CD4-positive, alpha-beta T cell (primary cell): Measurements from ENCODE around the gene GAS6. TPM values are rescaled to one million over a fixed set of nuclear protein-coding genes. Genes with fewer than 3 reads are reported as not detected.

Source experiments
- ATAC-seq: fragments of 200-7000 bp; cut with Tn5 transposase; one replicate; pipeline ENCODE4 v1.10.0; 2022; ENCODE audit warnings: mild to moderate bottlenecking; ENCODE audit not compliant: poor library complexity
- CTCF ChIA-PET: fragments of 350-600 bp; sonication (Branson Sonifier 250); formaldehyde crosslinking; loops from one replicate; lab custom pipeline; 2021; ENCODE audit warnings: antibody characterized with exemption, inconsistent platforms; lab: Charles Lee
- POLR2A ChIA-PET: fragments of 350-600 bp; sonication (Branson Sonifier 250); formaldehyde crosslinking; loops from one replicate; lab custom pipeline; 2021; ENCODE audit warnings: antibody characterized with exemption, inconsistent platforms; lab: Charles Lee
- DNase-seq, 14 experiments: peaks; one replicate each; pipeline ENCODE4 v3.0.0-alpha.2; 2013 to 2020; ENCODE audit warnings: mixed read lengths in 2 of 14
- H3K27ac ChIP-seq, 2 donors: one replicate each; pipeline versions ENCODE4 v1.5.1 to v1.7.0; 2013; ENCODE audit warnings: low read length in 2 of 2, low read depth in 1 of 2, mild to moderate bottlenecking in 1 of 2
- H3K27me3 ChIP-seq, 2 experiments: 1 replicate in 1 of 2; 2 replicates in 1 of 2; pipeline versions ENCODE4 v1.6.1 to v1.7.0; 2013; ENCODE audit warnings: low read length in 2 of 2, control low read depth in 1 of 2, mild to moderate bottlenecking in 1 of 2, moderate library complexity in 1 of 2; ENCODE audit not compliant: insufficient read depth in 2 of 2, control insufficient read depth in 1 of 2
- H3K36me3 ChIP-seq: one replicate; pipeline ENCODE4 v1.6.1; 2013; ENCODE audit warnings: low read length, control low read depth; ENCODE audit not compliant: insufficient read depth
- H3K4me1 ChIP-seq: one replicate; pipeline ENCODE4 v1.6.1; 2013; ENCODE audit warnings: low read length, control low read depth; ENCODE audit not compliant: insufficient read depth
- H3K4me3 ChIP-seq: one replicate; pipeline ENCODE4 v1.5.1; 2013; ENCODE audit warnings: mild to moderate bottlenecking, low read length, moderate library complexity
- H3K9me3 ChIP-seq, 2 experiments: 1 replicate in 1 of 2; 2 replicates in 1 of 2; pipeline versions ENCODE4 v1.6.1 to v1.7.0; 2013; ENCODE audit warnings: low read length in 2 of 2, mild to moderate bottlenecking in 2 of 2, control low read depth in 1 of 2, moderate library complexity in 1 of 2; ENCODE audit not compliant: control insufficient read depth in 1 of 2, insufficient read depth in 1 of 2
- H3K27ac Mint-ChIP-seq: one replicate; pipeline ENCODE4 v1.8.0; 2020; ENCODE audit warnings: mixed read lengths
- H3K27me3 Mint-ChIP-seq: one replicate; pipeline ENCODE4 v1.8.0; 2021; ENCODE audit warnings: mixed read lengths
- H3K36me3 Mint-ChIP-seq: one replicate; pipeline ENCODE4 v1.8.0; 2021; ENCODE audit warnings: low read depth, mixed read lengths
- H3K4me1 Mint-ChIP-seq: one replicate; pipeline ENCODE4 v1.8.0; 2021; ENCODE audit warnings: low read depth, mixed read lengths
- H3K4me3 Mint-ChIP-seq: one replicate; pipeline ENCODE4 v1.8.0; 2020; ENCODE audit warnings: mild to moderate bottlenecking, mixed read lengths
- H3K9me3 Mint-ChIP-seq: one replicate; pipeline ENCODE4 v1.8.0; 2020; ENCODE audit warnings: mixed read lengths
- CTCF ChIP-seq: fragments of 200-600 bp; IDR thresholded peaks from one replicate; pipeline ENCODE4 v1.8.0; 2022; ENCODE audit warnings: antibody characterized with exemption, mild to moderate bottlenecking
- intact Hi-C, 2 experiments: fragments of 100-400 bp; cut with DNase I in 1 of 2; cut with micrococcal nuclease in 1 of 2; formaldehyde crosslinking; loops; one replicate each; pipeline versions ENCODE4 v1.15.1 to v1.9.0; 2023 to 2025; cut with DNase I, micrococcal nuclease
- total RNA-seq, 174 experiments: library from RNA in 2 of 174; stranded (reverse) in 2 of 174; gene quantifications; one replicate each; pipeline ENCODE4 v1.2.3 and lab custom pipeline; 2021 to 2026

Gene GAS6
- total RNA-seq, 2 experiments from 2014 or later: 0.52 to 1.0 TPM

- no peaks in the 10 kb centered on the region for H3K27me3 ChIP-seq
- intact Hi-C loops: no loop called here
- H3K9me3 ChIP-seq: peaks cover 0 to 12% of the 10 kb centered on the region in 2 experiments
- no peak overlapping the region for H3K4me3 ChIP-seq
- no peak for DNase-seq
- ChIA-PET POLR2A (no interaction called here), CTCF (no interaction called here)
- H3K36me3 Mint-ChIP-seq: no peaks in the 10 kb centered on the region
- no peaks in the 10 kb centered on the region for H3K4me1 Mint-ChIP-seq
- H3K4me3 Mint-ChIP-seq: no peak overlapping the region
- no peak for TF ChIP-seq CTCF
- no peak overlapping the region for H3K27ac ChIP-seq
- peaks cover 7% of the 10 kb centered on the region for H3K27me3 Mint-ChIP-seq
- H3K36me3 ChIP-seq: no peaks in the 10 kb centered on the region
- no peak overlapping the region for H3K27ac Mint-ChIP-seq
- H3K9me3 Mint-ChIP-seq: no peaks in the 10 kb centered on the region
- no peaks in the 10 kb centered on the region for H3K4me1 ChIP-seq
- no peak for ATAC-seq
Observed at GRCh38 chr13:113793718-113794085, 70.2 kb downstream of the GAS6 start.

- H3K27me3 Mint-ChIP-seq: peaks cover 7% of the 10 kb centered on the region
- no peaks in the 10 kb centered on the region for H3K36me3 Mint-ChIP-seq
- ATAC-seq: no peak
- TF ChIP-seq CTCF: no peak
- Histone ChIP-seq H3K36me3 (no peaks in the 10 kb centered on the region), H3K9me3 (peaks cover 0 to 12% of the 10 kb centered on the region in 2 experiments), H3K4me3 (no peak overlapping the region), H3K4me1 (no peaks in the 10 kb centered on the region), H3K27ac (no peak overlapping the region), H3K27me3 (no peaks in the 10 kb centered on the region)
- ChIA-PET POLR2A (no interaction called here), CTCF (no interaction called here)
- H3K27ac Mint-ChIP-seq: no peak overlapping the region
- no peak for DNase-seq
- intact Hi-C loops: no loop called here
- no peak overlapping the region for H3K4me3 Mint-ChIP-seq
- no peaks in the 10 kb centered on the region for H3K9me3 Mint-ChIP-seq
- no peaks in the 10 kb centered on the region for H3K4me1 Mint-ChIP-seq
Observed at GRCh38 chr13:113792886-113793717, 70.8 kb downstream of the GAS6 start.

- ChIA-PET CTCF (no interaction called here), POLR2A (no interaction called here)
- DNase-seq (peak in 1 of 14 experiments; percentile 23), ATAC-seq (no peak)
- peaks cover 7% of the 10 kb centered on the region for H3K27me3 Mint-ChIP-seq
- no peak overlapping the region for H3K4me3 ChIP-seq
- H3K4me3 Mint-ChIP-seq: no peak overlapping the region
- H3K9me3 ChIP-seq: peaks cover 0 to 12% of the 10 kb centered on the region in 2 experiments
- no peaks in the 10 kb centered on the region for H3K36me3 ChIP-seq
- intact Hi-C loops: no loop called here
- no peak overlapping the region for H3K27ac Mint-ChIP-seq
- no peaks in the 10 kb centered on the region for H3K4me1 Mint-ChIP-seq
- no peaks in the 10 kb centered on the region for H3K27me3 ChIP-seq
- no peaks in the 10 kb centered on the region for H3K36me3 Mint-ChIP-seq
- H3K9me3 Mint-ChIP-seq: no peaks in the 10 kb centered on the region
- H3K4me1 ChIP-seq: no peaks in the 10 kb centered on the region
- no peak for TF ChIP-seq CTCF
- no peak overlapping the region for H3K27ac ChIP-seq
Observed at GRCh38 chr13:113792236-113792770, 71.6 kb downstream of the GAS6 start.
